Measurements from ENCODE around the gene VPS33B. TPM values are rescaled to one million over a fixed set of nuclear protein-coding genes. Genes with fewer than 3 reads are reported as not detected.

Gene VPS33B
- 10 to 100 TPM; 18.1 to 18.4 TPM for total RNA-seq

GRCh38 chr15:91022075-91022831 lies at the start of gene VPS33B:
TSS of gene VPS33B (minus strand) at chr15:91022594. CDS start at chr15:91022249, 345 bp downstream.

GRCh38 chr15:90994417-90995311 lies 27.7 kb downstream of the VPS33B start, which contains the start of gene PRC1:
TSS of gene PRC1 (minus strand) at chr15:90994535. CDS start at chr15:90994417, 118 bp downstream.

GRCh38 chr15:90954712-90955623 lies 67.4 kb downstream of the VPS33B start, which contains the start of gene RCCD1:
TSS of gene RCCD1 (plus strand) at chr15:90954884. CDS start at chr15:90956735, 1,851 bp downstream.

Other genes with a start within 250 kb of the VPS33B start
- gene FURIN, start 154.0 kb downstream of the VPS33B start, total RNA-seq: 100 to 1,000 TPM; 122 to 123 TPM
- gene FES, start 138.1 kb downstream of the VPS33B start, total RNA-seq: 10 to 100 TPM in 1 of 2 experiments, 1 to 10 TPM in 1; 8.2 to 12.9 TPM
- gene MAN2A2, start 119.3 kb downstream of the VPS33B start, total RNA-seq: 100 to 1,000 TPM; 100 to 103 TPM
- gene HDDC3, start 90.0 kb downstream of the VPS33B start, total RNA-seq: 10 to 100 TPM; 28.5 to 29.2 TPM
- gene UNC45A, start 87.3 kb downstream of the VPS33B start, total RNA-seq: 10 to 100 TPM; 67.9 to 68.9 TPM
- gene RCCD1, start 67.7 kb downstream of the VPS33B start, total RNA-seq: 10 to 100 TPM; 26.7 to 27.8 TPM
- gene PRC1, start 28.1 kb downstream of the VPS33B start, total RNA-seq: 100 to 1,000 TPM; 111 to 127 TPM
- gene SV2B, start 77.7 kb upstream of the VPS33B start, total RNA-seq: under 1 TPM; 0.18 to 0.26 TPM

Measured in activated naive CD4-positive, alpha-beta T cell treated with anti-CD3 and anti-CD28 coated beads, Interleukin-2, amount 10 ng/mL, durations not matched to agents 5 hours and 36 hours (primary cell).